ENCODE data around the gene PPP4R3A.

The PPP4R3A gene

GRCh38 chr14:91417120-91417982 lies 92.8 kb downstream of the PPP4R3A start, which contains the start of gene CCDC88C:
Gene CCDC88C, minus strand, starts transcription at chr14:91417820. Its CDS starts 130 bp downstream, at chr14:91417690.
- ChIA-PET POLR2A (interaction anchor here (1.4 to 1.9 kb wide), 4 partner anchors 52 to 94 kb away, joined by 3 to 9 read pairs (median 6); no protein-coding TSS in a partner anchor), CTCF (interaction anchor here (0.9 to 1.6 kb wide), 3 partner anchors 62 to 494 kb away, joined by 3 to 4 read pairs (median 3); no protein-coding TSS in a partner anchor)
- peak; percentile 73 for DNase-seq (ENCODE audit: extremely low spot score)
- no peak for TF ChIP-seq NFRKB (IDR thresholded peaks at IDR 0.05)
- no peak for TF ChIP-seq PKNOX1 (IDR thresholded peaks at IDR 0.05)
- no peak for TF ChIP-seq SUZ12 (IDR thresholded peaks at IDR 0.05)
- no peak for TF ChIP-seq ZNF384 (IDR thresholded peaks at IDR 0.05)
- no peak for TF ChIP-seq CTBP1 (IDR thresholded peaks at IDR 0.05; ENCODE audit: borderline replicate concordance)
- TF ChIP-seq BHLHE40 (IDR thresholded peaks at IDR 0.05; ENCODE audit: borderline replicate concordance) = no peak
- TF ChIP-seq LEF1 (IDR thresholded peaks at IDR 0.05; ENCODE audit: borderline replicate concordance) = no peak
- TF ChIP-seq ARNT (IDR thresholded peaks at IDR 0.05) = no peak
- no peak for TF ChIP-seq ELF4 (IDR thresholded peaks at IDR 0.05)
- TF ChIP-seq FOXM1 (IDR thresholded peaks at IDR 0.05; ENCODE audit: borderline replicate concordance) = no peak
- no peak for TF ChIP-seq FOXK2 (IDR thresholded peaks at IDR 0.05)

- DNase-seq (ENCODE audit: extremely low spot score) = no peak
- CTCF ChIA-PET = interaction anchor here (0.9 to 2.4 kb wide), 2 partner anchors 61 to 495 kb away, joined by 3 to 10 read pairs; no protein-coding TSS in a partner anchor
- TF ChIP-seq ELF4 (IDR thresholded peaks at IDR 0.05) (no peak), NFRKB (IDR thresholded peaks at IDR 0.05) (no peak), FOXA1 (IDR thresholded peaks at IDR 0.05) (no peak), ZNF384 (IDR thresholded peaks at IDR 0.05) (no peak), SP1 (IDR thresholded peaks at IDR 0.05) (no peak), FOXM1 (IDR thresholded peaks at IDR 0.05; ENCODE audit: borderline replicate concordance) (no peak), TARDBP (IDR thresholded peaks at IDR 0.05) (no peak), PKNOX1 (IDR thresholded peaks at IDR 0.05) (no peak), HDGF (IDR thresholded peaks at IDR 0.05; ENCODE audit: borderline replicate concordance) (no peak), L3MBTL2 (conservative IDR thresholded peaks at IDR 0.05) (no peak), ARNT (IDR thresholded peaks at IDR 0.05) (no peak), BHLHE40 (IDR thresholded peaks at IDR 0.05; ENCODE audit: borderline replicate concordance) (no peak), CTBP1 (IDR thresholded peaks at IDR 0.05; ENCODE audit: borderline replicate concordance) (no peak), FOXK2 (IDR thresholded peaks at IDR 0.05) (no peak), SUZ12 (IDR thresholded peaks at IDR 0.05) (no peak), LEF1 (IDR thresholded peaks at IDR 0.05; ENCODE audit: borderline replicate concordance) (no peak)
- POLR2A ChIA-PET = no interaction called here
These were observed 93.4 kb downstream of the PPP4R3A start for GRCh38 chr14:91416744-91417119.

- TF ChIP-seq PKNOX1 (IDR thresholded peaks at IDR 0.05) = peak; percentile 78
- TF ChIP-seq SUZ12 (IDR thresholded peaks at IDR 0.05) = no peak
- no peak for TF ChIP-seq CTBP1 (IDR thresholded peaks at IDR 0.05; ENCODE audit: borderline replicate concordance)
- no peak for TF ChIP-seq SP1 (IDR thresholded peaks at IDR 0.05)
- no peak for TF ChIP-seq FOXM1 (IDR thresholded peaks at IDR 0.05; ENCODE audit: borderline replicate concordance)
- no peak for DNase-seq (ENCODE audit: extremely low spot score)
- ChIA-PET POLR2A (no interaction called here), CTCF (interaction anchor here (0.7 to 2.4 kb wide), 4 partner anchors 61 to 1270 kb away, joined by 3 to 10 read pairs (median 6); no protein-coding TSS in a partner anchor)
These were observed 94.0 kb downstream of the PPP4R3A start for GRCh38 chr14:91415794-91416743.

- TF ChIP-seq CTBP1 (IDR thresholded peaks at IDR 0.05; ENCODE audit: borderline replicate concordance) (no peak), ELF4 (IDR thresholded peaks at IDR 0.05) (no peak), FOXM1 (IDR thresholded peaks at IDR 0.05; ENCODE audit: borderline replicate concordance) (no peak), ARNT (IDR thresholded peaks at IDR 0.05) (no peak), PKNOX1 (IDR thresholded peaks at IDR 0.05) (no peak), SP1 (IDR thresholded peaks at IDR 0.05) (no peak), NFRKB (IDR thresholded peaks at IDR 0.05) (no peak), HDGF (IDR thresholded peaks at IDR 0.05; ENCODE audit: borderline replicate concordance) (no peak), BHLHE40 (IDR thresholded peaks at IDR 0.05; ENCODE audit: borderline replicate concordance) (no peak), FOXA1 (IDR thresholded peaks at IDR 0.05) (no peak), L3MBTL2 (conservative IDR thresholded peaks at IDR 0.05) (no peak), SUZ12 (IDR thresholded peaks at IDR 0.05) (no peak), LEF1 (IDR thresholded peaks at IDR 0.05; ENCODE audit: borderline replicate concordance) (no peak), FOXK2 (IDR thresholded peaks at IDR 0.05) (no peak), TARDBP (IDR thresholded peaks at IDR 0.05) (no peak), ZNF384 (IDR thresholded peaks at IDR 0.05) (no peak)
- no peak for DNase-seq (ENCODE audit: extremely low spot score)
- ChIA-PET CTCF (interaction anchor here (0.6 to 2.4 kb wide), 2 partner anchors 16 to 59 kb away, joined by 3 to 10 read pairs; no protein-coding TSS in a partner anchor), POLR2A (interaction anchor here (1.0 to 1.4 kb wide), 2 partner anchors 11 to 90 kb away, joined by 4 read pairs; no protein-coding TSS in a partner anchor)
These were observed 95.7 kb downstream of the PPP4R3A start for GRCh38 chr14:91414475-91414833.
